GM18498 (cell line): Measurements from ENCODE around the gene AP5Z1.

Source experiments
- ATAC-seq: cut with Tn5 transposase; IDR thresholded peaks from one replicate; pipeline ENCODE4 v1.9.1; 2021; ENCODE audit warnings: mild to moderate bottlenecking, moderate library complexity; ENCODE audit not compliant: unreplicated experiment

AP5Z1 gene

GRCh38 chr7:4765776-4766490 lies 9.5 kb upstream of the AP5Z1 start:
- no peak for ATAC-seq

GRCh38 chr7:4766666-4767519 lies 8.5 kb upstream of the AP5Z1 start:
- no peak for ATAC-seq

- ATAC-seq: no peak
Observed at GRCh38 chr7:4768597-4769569, 6.5 kb upstream of the AP5Z1 start.

- no peak for ATAC-seq
Observed at GRCh38 chr7:4769761-4770160, 5.7 kb upstream of the AP5Z1 start.

- no peak for ATAC-seq
Observed at GRCh38 chr7:4770886-4771285, 4.5 kb upstream of the AP5Z1 start.

- ATAC-seq: no peak
Observed at GRCh38 chr7:4771737-4772136, 3.7 kb upstream of the AP5Z1 start.

- no peak for ATAC-seq
Observed at GRCh38 chr7:4772306-4772705, 3.1 kb upstream of the AP5Z1 start.

- ATAC-seq: no peak
Observed at GRCh38 chr7:4774007-4774406, 1.4 kb upstream of the AP5Z1 start.

GRCh38 chr7:4774658-4775249 lies 669 bp upstream of the AP5Z1 start:
- ATAC-seq: peak; percentile 33

GRCh38 chr7:4775848-4776623 lies 613 bp downstream of the AP5Z1 start:
- no peak for ATAC-seq

GRCh38 chr7:4779118-4779517 lies 3.7 kb downstream of the AP5Z1 start:
- no peak for ATAC-seq

- ATAC-seq: no peak
Observed at GRCh38 chr7:4781366-4782069, 6.1 kb downstream of the AP5Z1 start.

- no peak for ATAC-seq
Observed at GRCh38 chr7:4782333-4783291, 7.2 kb downstream of the AP5Z1 start.

GRCh38 chr7:4783292-4783652 lies 7.8 kb downstream of the AP5Z1 start:
- no peak for ATAC-seq

- ATAC-seq: no peak
Observed at GRCh38 chr7:4783762-4784351, 8.4 kb downstream of the AP5Z1 start.

- no peak for ATAC-seq
Observed at GRCh38 chr7:4784799-4785198, 9.4 kb downstream of the AP5Z1 start.

- ATAC-seq: no peak
Observed at GRCh38 chr7:4785371-4785770, 9.9 kb downstream of the AP5Z1 start.

- ATAC-seq: no peak
Observed at GRCh38 chr7:4786015-4786414, 10.6 kb downstream of the AP5Z1 start.
